Stimulated activated naive B cell treated with anti-CD40 and anti-IgM and Interleukin-4, amounts not matched to agents 10 μg/mL and 1 μg/mL and 100 μg/mL, for 72 hours (primary cell): Measurements from ENCODE around the gene TSEN2.
"Not testable (repeated sequence)": the region's sequence is repeated elsewhere in the genome, so short reads cannot be mapped to it uniquely, and the experiment has no call there.

Experiments used
- ATAC-seq, 2 donors: fragments of 150-1000 bp; cut with Tn5 transposase; replicated peaks; 2 replicates each; pipeline ENCODE4 v1.10.0; 2021; ENCODE audit warnings: moderate library complexity in 1 of 2
- DNase-seq: peaks from one replicate; pipeline ENCODE4 v3.0.0; 2021
- H3K27ac Mint-ChIP-seq: one replicate; pipeline ENCODE4 v1.8.0; 2022; ENCODE audit warnings: mild to moderate bottlenecking, mixed read lengths
- H3K27me3 Mint-ChIP-seq, 2 donors: one replicate each; pipeline ENCODE4 v1.8.0; 2022; ENCODE audit warnings: mixed read lengths in 2 of 2
- H3K36me3 Mint-ChIP-seq, 2 donors: one replicate each; pipeline ENCODE4 v1.8.0; 2022; ENCODE audit warnings: mixed read lengths in 2 of 2, mild to moderate bottlenecking in 1 of 2
- H3K4me1 Mint-ChIP-seq, 2 donors: one replicate each; pipeline ENCODE4 v1.8.0; 2022; ENCODE audit warnings: mixed read lengths in 2 of 2, mild to moderate bottlenecking in 1 of 2
- H3K4me3 Mint-ChIP-seq, 2 donors: one replicate each; pipeline ENCODE4 v1.8.0; 2022; ENCODE audit warnings: mild to moderate bottlenecking in 2 of 2, mixed read lengths in 2 of 2, moderate library complexity in 1 of 2
- H3K9me3 Mint-ChIP-seq, 2 donors: one replicate each; pipeline ENCODE4 v1.8.0; 2022; ENCODE audit warnings: mixed read lengths in 2 of 2, mild to moderate bottlenecking in 1 of 2

TSEN2 gene

GRCh38 chr3:12460127-12460526, 24.2 kb upstream of the TSEN2 start:
- no peak for DNase-seq
- no peaks in the 10 kb centered on the region for H3K36me3 Mint-ChIP-seq
- peaks cover 5 to 6% of the 10 kb centered on the region in 2 donors for H3K4me1 Mint-ChIP-seq
- H3K9me3 Mint-ChIP-seq, result peaks cover 0 to 1% of the 10 kb centered on the region in 2 donors
- ATAC-seq, result no peak
- H3K4me3 Mint-ChIP-seq, result no peak overlapping the region
- no peak overlapping the region for H3K27ac Mint-ChIP-seq
- H3K27me3 Mint-ChIP-seq, result peaks cover 4 to 5% of the 10 kb centered on the region in 2 donors

- Mint-ChIP-seq H3K36me3 (no peaks in the 10 kb centered on the region), H3K4me3 (no peak overlapping the region), H3K9me3 (peaks cover 0 to 1% of the 10 kb centered on the region in 2 donors), H3K4me1 (peaks cover 5 to 6% of the 10 kb centered on the region in 2 donors), H3K27ac (no peak overlapping the region), H3K27me3 (peaks cover 4 to 5% of the 10 kb centered on the region in 2 donors)
- no peak for DNase-seq
- no peak for ATAC-seq
Observed at GRCh38 chr3:12461097-12461649, 23.1 kb upstream of the TSEN2 start.

GRCh38 chr3:12462159-12462947, 21.9 kb upstream of the TSEN2 start:
- ATAC-seq (no peak), DNase-seq (no peak)
- no peaks in the 10 kb centered on the region for H3K36me3 Mint-ChIP-seq
- H3K4me1 Mint-ChIP-seq, result peaks cover 5 to 6% of the 10 kb centered on the region in 2 donors
- peaks cover 0 to 1% of the 10 kb centered on the region in 2 donors for H3K9me3 Mint-ChIP-seq
- peak overlapping the region; percentile 51 for H3K27ac Mint-ChIP-seq
- no peak overlapping the region for H3K4me3 Mint-ChIP-seq
- peaks cover 4 to 5% of the 10 kb centered on the region in 2 donors for H3K27me3 Mint-ChIP-seq

- no peaks in the 10 kb centered on the region for H3K9me3 Mint-ChIP-seq
- H3K27me3 Mint-ChIP-seq, result peaks cover 5% of the 10 kb centered on the region in 2 donors
- ATAC-seq (no peak), DNase-seq (no peak)
- H3K4me3 Mint-ChIP-seq, result no peak overlapping the region
- peaks cover 5 to 6% of the 10 kb centered on the region in 2 donors for H3K4me1 Mint-ChIP-seq
- no peak overlapping the region for H3K27ac Mint-ChIP-seq
- H3K36me3 Mint-ChIP-seq, result no peaks in the 10 kb centered on the region
Observed at GRCh38 chr3:12463686-12464085, 20.6 kb upstream of the TSEN2 start.

- Mint-ChIP-seq H3K36me3 (no peaks in the 10 kb centered on the region), H3K4me3 (no peak overlapping the region), H3K27ac (no peak overlapping the region), H3K27me3 (peaks cover 5 to 7% of the 10 kb centered on the region in 2 donors), H3K9me3 (no peaks in the 10 kb centered on the region), H3K4me1 (peaks cover 5 to 6% of the 10 kb centered on the region in 2 donors)
- ATAC-seq (no peak), DNase-seq (no peak)
Observed at GRCh38 chr3:12464181-12464580, 20.1 kb upstream of the TSEN2 start.

- Mint-ChIP-seq H3K9me3 (no peaks in the 10 kb centered on the region), H3K27ac (peak overlapping the region; percentile 31), H3K4me3 (no peak overlapping the region), H3K27me3 (peaks cover 5 to 14% of the 10 kb centered on the region in 2 donors), H3K36me3 (no peaks in the 10 kb centered on the region), H3K4me1 (peaks cover 5 to 6% of the 10 kb centered on the region in 2 donors)
- DNase-seq (no peak), ATAC-seq (no peak)
Observed at GRCh38 chr3:12465151-12465835, 19.0 kb upstream of the TSEN2 start.

GRCh38 chr3:12465836-12466225, 18.4 kb upstream of the TSEN2 start:
- DNase-seq (no peak), ATAC-seq (no peak)
- no peak overlapping the region for H3K4me3 Mint-ChIP-seq
- H3K9me3 Mint-ChIP-seq, result no peaks in the 10 kb centered on the region
- H3K36me3 Mint-ChIP-seq, result no peaks in the 10 kb centered on the region
- peaks cover 6 to 7% of the 10 kb centered on the region in 2 donors for H3K4me1 Mint-ChIP-seq
- H3K27ac Mint-ChIP-seq, result no peak overlapping the region
- H3K27me3 Mint-ChIP-seq, result peaks cover 5 to 18% of the 10 kb centered on the region in 2 donors

- H3K4me1 Mint-ChIP-seq, result peaks cover 8 to 11% of the 10 kb centered on the region in 2 donors
- H3K9me3 Mint-ChIP-seq, result no peaks in the 10 kb centered on the region
- H3K27me3 Mint-ChIP-seq, result peaks cover 5 to 24% of the 10 kb centered on the region in 2 donors
Observed at GRCh38 chr3:12467746-12468145, 16.5 kb upstream of the TSEN2 start.

GRCh38 chr3:12468276-12468675, 16.0 kb upstream of the TSEN2 start:
- DNase-seq (no peak), ATAC-seq (no peak)
- Mint-ChIP-seq H3K4me1 (peaks cover 8 to 11% of the 10 kb centered on the region in 2 donors), H3K36me3 (no peaks in the 10 kb centered on the region), H3K4me3 (no peak overlapping the region), H3K9me3 (no peaks in the 10 kb centered on the region), H3K27me3 (peaks cover 5 to 26% of the 10 kb centered on the region in 2 donors), H3K27ac (no peak overlapping the region)

More at GRCh38 chr3:12467746-12468145, 16.5 kb upstream of the TSEN2 start:
- no peak for ATAC-seq
- no peak for DNase-seq
- Mint-ChIP-seq H3K36me3 (no peaks in the 10 kb centered on the region), H3K4me3 (no peak overlapping the region), H3K27ac (no peak overlapping the region)

- ATAC-seq, result no peak
- no peaks in the 10 kb centered on the region for H3K36me3 Mint-ChIP-seq
- peaks cover 5 to 26% of the 10 kb centered on the region in 2 donors for H3K27me3 Mint-ChIP-seq
- DNase-seq, result no peak
- H3K9me3 Mint-ChIP-seq, result no peaks in the 10 kb centered on the region
- no peak overlapping the region for H3K4me3 Mint-ChIP-seq
- no peak overlapping the region for H3K27ac Mint-ChIP-seq
- peaks cover 8 to 11% of the 10 kb centered on the region in 2 donors for H3K4me1 Mint-ChIP-seq
Observed at GRCh38 chr3:12468757-12469156, 15.5 kb upstream of the TSEN2 start.

- ATAC-seq, DNase-seq, H3K9me3 Mint-ChIP-seq, H3K4me3 Mint-ChIP-seq, H3K27ac Mint-ChIP-seq, H3K36me3 Mint-ChIP-seq: not testable (repeated sequence)
- Mint-ChIP-seq H3K4me1 (peaks cover 8 to 11% of the 10 kb centered on the region in 2 donors), H3K27me3 (peaks cover 5 to 26% of the 10 kb centered on the region in 2 donors)
Observed at GRCh38 chr3:12469222-12469621, 15.1 kb upstream of the TSEN2 start.

- no peak for DNase-seq
- H3K9me3 Mint-ChIP-seq, result no peaks in the 10 kb centered on the region
Observed at GRCh38 chr3:12470111-12470510, 14.2 kb upstream of the TSEN2 start.

GRCh38 chr3:12470680-12471079, 13.6 kb upstream of the TSEN2 start:
- DNase-seq, result no peak
- no peak overlapping the region for H3K4me3 Mint-ChIP-seq
- H3K4me1 Mint-ChIP-seq, result peaks cover 8 to 11% of the 10 kb centered on the region in 2 donors
- peaks cover 8 to 38% of the 10 kb centered on the region in 2 donors for H3K27me3 Mint-ChIP-seq
- H3K27ac Mint-ChIP-seq, result no peak overlapping the region
- no peaks in the 10 kb centered on the region for H3K9me3 Mint-ChIP-seq
- no peaks in the 10 kb centered on the region for H3K36me3 Mint-ChIP-seq
- no peak for ATAC-seq

More at GRCh38 chr3:12470111-12470510, 14.2 kb upstream of the TSEN2 start:
- no peaks in the 10 kb centered on the region for H3K36me3 Mint-ChIP-seq
- H3K4me1 Mint-ChIP-seq, result peaks cover 8 to 11% of the 10 kb centered on the region in 2 donors
- H3K4me3 Mint-ChIP-seq, result no peak overlapping the region
- peaks cover 7 to 35% of the 10 kb centered on the region in 2 donors for H3K27me3 Mint-ChIP-seq
- no peak for ATAC-seq
- no peak overlapping the region for H3K27ac Mint-ChIP-seq

- no peaks in the 10 kb centered on the region for H3K36me3 Mint-ChIP-seq
- ATAC-seq (peak; percentile 82 to 94), DNase-seq (peak; percentile 36)
- H3K9me3 Mint-ChIP-seq, result no peaks in the 10 kb centered on the region
- peaks cover 8 to 11% of the 10 kb centered on the region in 2 donors for H3K4me1 Mint-ChIP-seq
- peaks cover 8 to 38% of the 10 kb centered on the region in 2 donors for H3K27me3 Mint-ChIP-seq
- H3K4me3 Mint-ChIP-seq, result peak overlapping the region in 1 of 2 donors; percentile 3
- H3K27ac Mint-ChIP-seq, result peak overlapping the region; percentile 80
Observed at GRCh38 chr3:12471241-12471640, 13.0 kb upstream of the TSEN2 start.
